Glomerular visceral epithelial cell (primary cell): ENCODE data around the gene PAIP2B.

Experiments
- DNase-seq: peaks from one replicate; pipeline ENCODE4 v3.0.0-alpha.2; 2016; ENCODE audit errors: extremely low spot score

The PAIP2B gene

DNA sequence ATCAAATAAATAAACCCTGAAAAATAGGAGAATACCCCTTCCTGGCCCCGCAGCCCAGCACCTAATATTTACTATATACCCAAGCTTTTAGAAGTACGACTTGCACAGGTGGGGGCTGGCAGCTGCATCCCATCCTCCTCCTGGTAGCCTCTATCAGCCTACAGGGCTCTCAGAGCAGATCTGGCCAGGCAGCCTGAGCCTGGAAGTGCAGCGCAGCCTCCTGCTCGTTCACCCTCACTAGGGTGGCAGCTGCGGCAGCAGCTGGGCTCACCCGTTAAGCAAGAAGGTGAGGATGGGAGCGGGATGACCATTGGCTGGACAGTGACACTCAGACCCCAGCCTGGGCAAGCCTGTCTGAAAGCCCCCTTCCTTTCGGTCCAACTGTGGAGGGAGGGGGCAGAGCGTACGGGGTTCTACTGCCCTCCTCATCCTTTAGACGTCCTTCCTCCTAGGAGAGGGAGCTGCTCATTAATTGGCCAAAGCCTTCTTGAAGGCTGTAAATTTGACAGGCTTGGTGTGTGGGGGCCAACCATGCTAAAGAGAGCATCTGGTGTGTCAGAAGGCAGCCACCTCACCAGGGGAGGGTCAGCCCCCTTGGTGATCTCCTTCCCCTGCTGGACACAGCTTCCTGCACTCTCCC lies 73.2 kb downstream of the PAIP2B start:
- DNase-seq, result no peak

DNA sequence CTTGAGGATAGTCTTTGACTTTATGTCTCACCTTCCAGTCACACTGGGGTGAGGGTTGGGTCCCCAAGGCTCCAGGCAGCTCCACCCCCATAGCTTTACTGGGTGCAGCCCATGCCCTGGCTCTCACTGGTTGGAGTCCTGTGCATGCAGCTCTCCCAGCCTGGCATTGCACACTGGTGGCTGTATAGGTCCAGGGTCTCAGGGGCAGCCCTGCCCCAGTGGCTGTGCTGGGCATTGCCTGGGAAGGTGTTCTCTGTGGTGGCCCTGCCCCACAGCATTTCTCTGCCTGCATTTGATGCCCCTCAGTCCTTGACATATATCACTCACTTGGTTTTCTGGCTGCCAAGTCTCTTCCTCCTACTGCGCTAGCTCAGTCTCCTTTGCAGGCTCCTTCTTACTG lies 75.3 kb downstream of the PAIP2B start:
- no peak for DNase-seq

DNA sequence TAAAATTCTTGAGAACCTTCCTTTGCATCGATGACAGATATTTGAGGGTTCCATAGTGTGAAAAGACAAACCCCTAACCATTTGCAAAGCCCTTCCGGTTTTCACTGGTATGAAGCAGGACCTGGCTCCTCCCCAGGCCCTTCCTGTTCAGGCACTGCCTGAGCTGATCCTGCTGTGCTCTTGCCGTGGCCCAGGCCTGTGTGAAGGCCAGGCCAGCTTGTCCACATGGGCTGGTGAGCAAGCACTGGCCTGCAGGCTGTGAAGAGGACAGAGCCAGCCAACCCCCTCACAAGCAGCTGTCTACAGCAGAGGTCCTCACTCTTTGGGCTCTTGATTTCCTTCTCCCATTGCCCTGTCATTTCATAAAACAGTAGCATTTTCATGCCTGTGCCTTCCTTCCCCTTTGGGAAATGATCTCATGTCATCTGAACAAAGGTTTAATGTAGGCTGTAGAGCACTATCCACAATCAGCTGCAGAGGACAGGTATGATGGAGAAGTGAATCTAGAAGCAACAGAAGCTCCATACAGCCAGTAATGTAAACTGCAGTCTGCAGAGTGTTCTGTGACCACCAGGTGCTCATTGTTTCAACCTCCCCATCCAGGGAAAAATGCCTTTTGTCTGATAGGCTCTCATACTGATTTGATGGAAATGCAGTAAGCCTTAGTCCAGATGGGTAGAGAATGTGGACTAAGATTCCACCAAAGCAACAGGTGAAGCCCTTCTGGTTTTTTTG lies 76.7 kb downstream of the PAIP2B start:
- no peak for DNase-seq

DNA sequence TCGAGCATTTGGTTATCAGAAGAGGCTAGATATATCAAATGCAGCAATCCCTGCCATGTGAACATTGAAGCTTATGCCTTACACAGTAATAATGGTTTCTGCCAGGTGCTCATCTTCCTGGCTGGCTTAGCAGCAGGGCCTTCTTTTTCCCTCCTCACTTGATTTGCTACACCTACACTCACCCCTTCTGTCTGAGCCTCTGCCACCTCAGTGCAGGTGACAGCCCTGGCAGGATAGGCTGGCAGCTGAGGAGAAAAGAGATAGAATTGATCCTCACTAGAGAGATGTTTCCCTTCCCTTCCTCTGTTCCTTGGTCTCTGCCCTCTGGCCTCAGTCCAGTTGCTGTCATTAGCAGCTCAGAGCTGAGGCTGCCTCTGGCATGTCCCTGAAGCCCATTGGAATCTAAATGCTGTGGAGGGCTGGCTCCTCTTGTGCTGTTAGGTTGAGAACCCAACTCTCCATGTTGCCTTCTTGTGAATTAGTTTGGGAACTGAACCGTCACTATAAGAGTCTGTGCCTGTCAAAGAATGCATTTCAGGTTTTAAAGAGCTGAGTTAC lies 78.3 kb downstream of the PAIP2B start:
- no peak for DNase-seq

DNA sequence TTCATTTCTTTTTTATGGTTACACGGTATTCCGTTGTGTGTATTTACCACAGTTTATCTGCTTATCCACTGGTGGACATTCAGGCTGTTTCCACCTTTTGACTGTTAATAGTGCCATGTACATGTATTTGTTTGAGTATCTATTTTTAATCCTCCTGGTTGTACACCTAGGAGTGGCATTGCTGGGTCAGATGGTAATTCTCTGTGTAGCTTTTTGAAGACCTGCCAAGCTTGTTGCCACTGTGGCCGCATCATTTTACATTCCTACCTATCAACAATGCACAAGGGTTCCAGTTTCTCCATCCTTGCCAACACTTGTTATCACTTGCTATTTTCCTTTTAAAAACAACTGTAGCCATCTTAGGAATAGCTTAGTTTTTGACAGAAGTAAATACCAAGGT lies 83.1 kb downstream of the PAIP2B start:
- DNase-seq, result no peak

DNA sequence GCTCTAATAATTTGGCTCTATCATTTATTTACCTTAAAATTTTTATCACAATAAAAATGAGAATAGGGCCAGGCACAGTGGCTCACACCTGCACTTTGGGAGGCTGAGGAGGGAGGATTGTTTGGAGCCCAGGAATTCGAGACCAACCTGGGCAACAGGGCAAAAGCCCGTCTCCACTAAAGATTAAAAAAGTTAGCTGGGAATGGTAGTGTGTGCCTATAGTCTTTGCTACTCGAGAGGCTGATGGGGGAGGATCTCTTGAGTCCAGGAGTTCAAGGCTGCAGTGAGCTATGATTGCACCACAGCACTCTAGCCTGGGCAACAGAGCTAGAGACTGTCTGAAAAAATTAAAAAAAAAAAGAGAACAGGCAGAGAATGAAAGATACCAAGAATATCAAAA lies 90.7 kb downstream of the PAIP2B start:
- DNase-seq, result no peak

DNA sequence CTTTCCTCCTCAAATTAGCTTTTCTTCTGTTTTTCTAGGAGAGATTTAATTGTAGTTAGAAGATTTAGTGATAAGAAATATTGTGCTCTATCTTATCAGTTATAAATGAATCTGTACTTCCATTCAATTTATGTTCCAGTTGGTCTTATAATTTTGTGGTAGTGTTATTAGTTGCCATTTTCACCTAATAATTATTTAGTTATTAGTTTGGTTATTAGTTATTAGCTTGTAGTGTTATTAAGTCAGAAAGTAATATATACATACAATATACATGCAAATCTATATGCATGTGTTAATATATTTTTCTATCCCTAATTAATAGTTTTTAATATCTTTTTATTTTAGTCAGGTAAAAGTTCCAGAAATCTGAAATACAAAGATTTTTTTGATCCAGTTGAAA lies 93.3 kb downstream of the PAIP2B start:
- DNase-seq, result no peak
